Globus pallidus (tissue), 1 donor: Measurements from ENCODE around the gene PWWP2B.
A peak's percentile ranks its signal among the peaks of the same experiment; 100 is the strongest.

Source experiments
- DNase-seq: peaks from one replicate; pipeline ENCODE4 v3.0.0-alpha.2; 2015; ENCODE audit warnings: low spot score

Gene PWWP2B

GRCh38 chr10:132447446-132448247, 50.6 kb downstream of the PWWP2B start:
- DNase-seq = no peak

GRCh38 chr10:132448248-132448731, 51.3 kb downstream of the PWWP2B start:
- DNase-seq = no peak

GRCh38 chr10:132449051-132449810, 52.2 kb downstream of the PWWP2B start:
- DNase-seq = no peak

- no peak for DNase-seq
These were observed 52.8 kb downstream of the PWWP2B start for GRCh38 chr10:132449811-132450181.

GRCh38 chr10:132450466-132450824, 53.4 kb downstream of the PWWP2B start:
- DNase-seq = no peak

GRCh38 chr10:132450825-132451505, 54.0 kb downstream of the PWWP2B start:
- DNase-seq = no peak

- DNase-seq = no peak
These were observed 54.7 kb downstream of the PWWP2B start for GRCh38 chr10:132451506-132452215.

- no peak for DNase-seq
These were observed 55.2 kb downstream of the PWWP2B start for GRCh38 chr10:132452216-132452650.

GRCh38 chr10:132452651-132453469, 55.9 kb downstream of the PWWP2B start:
- peak; percentile 35 for DNase-seq

- no peak for DNase-seq
These were observed 56.5 kb downstream of the PWWP2B start for GRCh38 chr10:132453470-132453861.

- no peak for DNase-seq
These were observed 57.5 kb downstream of the PWWP2B start for GRCh38 chr10:132454296-132455198.

- DNase-seq = no peak
These were observed 58.5 kb downstream of the PWWP2B start for GRCh38 chr10:132455441-132455971.

GRCh38 chr10:132455986-132456847, 59.2 kb downstream of the PWWP2B start:
- DNase-seq = no peak

- no peak for DNase-seq
These were observed 59.9 kb downstream of the PWWP2B start for GRCh38 chr10:132456881-132457280.

- no peak for DNase-seq
These were observed 60.5 kb downstream of the PWWP2B start for GRCh38 chr10:132457328-132458070.

- no peak for DNase-seq
These were observed 61.1 kb downstream of the PWWP2B start for GRCh38 chr10:132458071-132458585.

- DNase-seq = peak; percentile 28
These were observed 61.7 kb downstream of the PWWP2B start for GRCh38 chr10:132458586-132459300.
